A673 (cell line): ENCODE measurements around the gene ACADVL.

ENCODE experiments used
- EZH2 ChIP-seq: fragments of 200-600 bp; sonication (generic); IDR thresholded peaks from 2 replicates; pipeline ENCODE4 v1.6.1; 2017; ENCODE audit warnings: borderline replicate concordance, low read depth, mild to moderate bottlenecking, mixed read lengths, antibody characterized with exemption, low read length; ENCODE audit not compliant: poor library complexity, severe bottlenecking
- TF ChIP-seq, protein P1 (sequence below): fragments of 300-800, 200-600 bp; sonication (generic); conservative IDR thresholded peaks from 2 replicates; pipeline ENCODE4 v1.5.1; 2017; ENCODE audit warnings: low read depth, mild to moderate bottlenecking, antibody characterized with exemption, low read length, moderate library complexity, mixed read lengths

DNA sequence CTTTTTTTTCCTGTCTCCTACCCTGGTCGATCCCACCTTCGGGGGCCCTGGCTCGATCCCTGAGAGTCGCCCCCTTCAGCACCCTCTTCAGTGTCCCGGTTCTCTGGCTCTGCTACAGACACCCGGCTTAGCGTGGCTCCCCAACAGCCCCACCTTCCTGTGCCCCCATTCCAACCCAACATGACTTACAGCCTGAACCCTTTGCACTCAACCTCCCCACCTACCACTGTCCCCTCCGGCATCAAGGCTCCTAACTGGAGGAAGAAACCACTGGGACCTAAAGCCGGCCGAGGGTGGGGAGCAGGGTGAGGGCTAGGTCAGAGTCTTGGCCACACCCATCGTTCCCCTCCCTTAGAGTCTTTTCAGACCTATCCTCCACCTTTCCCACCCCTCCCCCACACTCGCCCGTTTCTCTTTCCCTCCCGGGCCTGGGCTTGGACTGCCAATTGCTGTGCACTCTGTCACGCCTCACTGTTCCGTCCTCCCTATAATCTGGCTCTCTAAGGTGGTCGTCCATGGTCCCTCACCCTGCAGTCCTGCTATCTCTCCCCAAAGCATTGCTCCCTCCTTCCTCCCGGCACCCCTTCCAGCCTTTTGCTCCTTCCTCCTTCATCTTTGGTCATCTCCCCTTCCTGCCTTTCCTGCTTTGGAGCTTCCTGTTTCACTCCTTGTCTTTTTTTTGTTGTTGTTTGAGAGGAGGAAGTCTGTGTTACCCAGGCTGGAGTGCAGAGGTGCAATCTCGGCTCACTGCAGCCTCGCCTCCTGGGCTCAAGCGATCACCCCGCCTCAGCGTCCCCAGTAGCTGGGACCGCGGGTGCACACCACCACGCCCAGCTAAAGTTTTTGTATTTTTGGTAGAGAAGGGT lies 43.4 kb downstream of the ACADVL start:
- TF ChIP-seq, protein P1, sequence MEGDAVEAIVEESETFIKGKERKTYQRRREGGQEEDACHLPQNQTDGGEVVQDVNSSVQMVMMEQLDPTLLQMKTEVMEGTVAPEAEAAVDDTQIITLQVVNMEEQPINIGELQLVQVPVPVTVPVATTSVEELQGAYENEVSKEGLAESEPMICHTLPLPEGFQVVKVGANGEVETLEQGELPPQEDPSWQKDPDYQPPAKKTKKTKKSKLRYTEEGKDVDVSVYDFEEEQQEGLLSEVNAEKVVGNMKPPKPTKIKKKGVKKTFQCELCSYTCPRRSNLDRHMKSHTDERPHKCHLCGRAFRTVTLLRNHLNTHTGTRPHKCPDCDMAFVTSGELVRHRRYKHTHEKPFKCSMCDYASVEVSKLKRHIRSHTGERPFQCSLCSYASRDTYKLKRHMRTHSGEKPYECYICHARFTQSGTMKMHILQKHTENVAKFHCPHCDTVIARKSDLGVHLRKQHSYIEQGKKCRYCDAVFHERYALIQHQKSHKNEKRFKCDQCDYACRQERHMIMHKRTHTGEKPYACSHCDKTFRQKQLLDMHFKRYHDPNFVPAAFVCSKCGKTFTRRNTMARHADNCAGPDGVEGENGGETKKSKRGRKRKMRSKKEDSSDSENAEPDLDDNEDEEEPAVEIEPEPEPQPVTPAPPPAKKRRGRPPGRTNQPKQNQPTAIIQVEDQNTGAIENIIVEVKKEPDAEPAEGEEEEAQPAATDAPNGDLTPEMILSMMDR: no peak
- TF ChIP-seq EZH2: no peak
